Measurements from ENCODE around the gene ANKMY1. TPM values are rescaled to one million over a fixed set of nuclear protein-coding genes. Genes with fewer than 3 reads are reported as not detected.

ANKMY1 gene
- polyA plus RNA-seq, 2 of the 4 experiments (the other 2 are of a cell fraction), result 10.6 to 16.5 TPM

GRCh38 chr2:240453461-240454105 lies 104.2 kb downstream of the ANKMY1 start:
- no peak for FAIRE-seq
- POLR2A ChIA-PET, result interaction anchor here (0.6 kb wide), 1 partner anchor 66 kb away, joined by 6 read pairs; no protein-coding TSS in a partner anchor

GRCh38 chr2:240452462-240453256 lies 105.1 kb downstream of the ANKMY1 start:
- H3K27ac ChIP-seq, result peak overlapping the region; percentile 66 to 92
- peak overlapping the region; percentile 92 for H3K4me2 ChIP-seq
- WGBS (ENCODE audit: missing lambda C conversion rate), result 0% methylated on average over 1 of the region's 103 CpGs
- H3K4me1 ChIP-seq, result peaks cover 76% of the 10 kb centered on the region
- ChIA-PET CTCF (no interaction called here), POLR2A (interaction anchor here (0.6 kb wide), 1 partner anchor 66 kb away, joined by 6 read pairs; no protein-coding TSS in a partner anchor)
- ATAC-seq (peak; percentile 44 to 69), FAIRE-seq (no peak), DNase-seq (ENCODE audit: low read depth in 1 of 2, low spot score in 1 of 2) (peak; percentile 53 to 66)
- peak overlapping the region; percentile 70 for H3K4me3 ChIP-seq
- TF ChIP-seq FOSB (CRISPR knock-in tag; IDR thresholded peaks at IDR 0.05) (no peak), ZFP36 (IDR thresholded peaks at IDR 0.05; ENCODE audit: borderline replicate concordance, partially characterized antibody) (no peak), CEBPB (IDR thresholded peaks at IDR 0.05) (no peak), POLR2AphosphoS2 (conservative IDR thresholded peaks at IDR 0.05; ENCODE audit: low read length) (no peak), MAZ (IDR thresholded peaks at IDR 0.05; ENCODE audit: borderline replicate concordance, low read depth, low read length) (no peak), POLR2A (IDR thresholded peaks at IDR 0.05; ENCODE audit: low read length) (peak; percentile 57), KDM5A (IDR thresholded peaks at IDR 0.05) (no peak), PHF8 (IDR thresholded peaks at IDR 0.05; ENCODE audit: borderline replicate concordance, low read depth) (peak; percentile 63; the same call in 1 of the 2 replicates)
- H3K9me3 ChIP-seq, result no peaks in the 10 kb centered on the region

More at GRCh38 chr2:240453461-240454105, 104.2 kb downstream of the ANKMY1 start:
- no peak for ATAC-seq
- Histone ChIP-seq H3K27ac (peak overlapping the region in 1 of 2 experiments; percentile 92; a peak in 3 of 6 replicates), H3K9me3 (no peaks in the 10 kb centered on the region), H3K4me1 (peaks cover 73% of the 10 kb centered on the region), H3K4me2 (peak overlapping the region; percentile 92), H3K4me3 (peak overlapping the region; percentile 70; the same call in 2 of the 3 replicates)
- no peak for DNase-seq (ENCODE audit: low read depth in 1 of 2, low spot score in 1 of 2)
- no CpG with 5 or more reads among the region's 81 CpGs for WGBS (ENCODE audit: missing lambda C conversion rate)
- CTCF ChIA-PET, result no interaction called here
- no peak for TF ChIP-seq POLR2A (IDR thresholded peaks at IDR 0.05; ENCODE audit: low read length)
- no peak for TF ChIP-seq EHMT2 (IDR thresholded peaks at IDR 0.05; ENCODE audit: low read depth)
- TF ChIP-seq RFX5 (IDR thresholded peaks at IDR 0.05), result no peak
- no peak for TF ChIP-seq FOSB (CRISPR knock-in tag; IDR thresholded peaks at IDR 0.05)
- no peak for TF ChIP-seq KDM5A (IDR thresholded peaks at IDR 0.05)
- no peak for TF ChIP-seq SREBF2 (IDR thresholded peaks at IDR 0.05)
- TF ChIP-seq ESRRA (IDR thresholded peaks at IDR 0.05; ENCODE audit: borderline replicate concordance, low read length), result no peak
- no peak for TF ChIP-seq BHLHE40 (IDR thresholded peaks at IDR 0.05; ENCODE audit: low read depth, low read length)

- Histone ChIP-seq H3K9me3 (no peaks in the 10 kb centered on the region), H3K4me1 (peaks cover 69% of the 10 kb centered on the region), H3K4me2 (peak overlapping the region; percentile 92), H3K27ac (peak overlapping the region; percentile 66 to 92), H3K4me3 (peak overlapping the region; percentile 70)
- DNase-seq (ENCODE audit: low read depth in 1 of 2, low spot score in 1 of 2) (no peak), FAIRE-seq (no peak), ATAC-seq (peak; percentile 1 to 13; a peak in 2 of 6 replicates)
- POLR2A ChIA-PET, result no interaction called here
- 45% methylated on average over 9 of the region's 20 CpGs for WGBS (ENCODE audit: missing lambda C conversion rate)
- CTCF ChIA-PET, result interaction anchor here (0.9 to 5.8 kb wide), 5 partner anchors 13 to 390 kb away, joined by 3 to 29 read pairs (median 4); partner anchors contain the start of gene GPC1
- TF ChIP-seq FOSB (CRISPR knock-in tag; IDR thresholded peaks at IDR 0.05), result no peak
Measured at GRCh38 chr2:240451791-240452461, 105.9 kb downstream of the ANKMY1 start.

GRCh38 chr2:240451108-240451611 lies 106.6 kb downstream of the ANKMY1 start:
- Histone ChIP-seq H3K9me3 (no peaks in the 10 kb centered on the region), H3K4me3 (no peak overlapping the region), H3K4me2 (peak overlapping the region; percentile 92), H3K27ac (peak overlapping the region in 1 of 2 experiments; percentile 92; a peak in 3 of 6 replicates), H3K4me1 (peaks cover 61% of the 10 kb centered on the region)
- DNase-seq (ENCODE audit: low read depth in 1 of 2, low spot score in 1 of 2), result no peak
- ChIA-PET POLR2A (no interaction called here), CTCF (interaction anchor here (0.7 to 5.8 kb wide), 7 partner anchors 8 to 832 kb away, joined by 3 to 29 read pairs (median 4); partner anchors contain the start of gene GPC1)
- 71% methylated on average over 11 of the region's 13 CpGs for WGBS (ENCODE audit: missing lambda C conversion rate)
- peak; percentile 44 to 66; a peak in 5 of 6 replicates for ATAC-seq
- TF ChIP-seq ZFP36 (IDR thresholded peaks at IDR 0.05; ENCODE audit: borderline replicate concordance, partially characterized antibody) (no peak), FOSB (CRISPR knock-in tag; IDR thresholded peaks at IDR 0.05) (no peak), SMC3 (IDR thresholded peaks at IDR 0.05) (no peak), JUNB (IDR thresholded peaks at IDR 0.05) (no peak), BCL3 (IDR thresholded peaks at IDR 0.05) (no peak)
- no peak for FAIRE-seq
